Keratinocyte (primary cell): Measurements from ENCODE around the gene TULP1.

Experiments used
- EZH2 ChIP-seq: IDR thresholded peaks from one replicate; pipeline ENCODE4 v1.6.1; 2012; ENCODE audit warnings: inconsistent platforms, mild to moderate bottlenecking, low read length, moderate library complexity
- TF ChIP-seq, protein P1 (sequence below), 3 experiments: IDR thresholded peaks in 1 of 3; conservative IDR thresholded peaks in 1 of 3; optimal IDR thresholded peaks in 1 of 3; 2 replicates in 2 of 3; 3 replicates in 1 of 3; pipeline versions ENCODE3 to v1.5.1; 2011; ENCODE audit warnings: low read length in 3 of 3, mild to moderate bottlenecking in 3 of 3, moderate library complexity in 2 of 3, control low read depth in 1 of 3, inconsistent platforms in 1 of 3; ENCODE audit not compliant: insufficient read depth in 2 of 3; ENCODE audit errors: extremely low read depth in 1 of 3

DNA sequence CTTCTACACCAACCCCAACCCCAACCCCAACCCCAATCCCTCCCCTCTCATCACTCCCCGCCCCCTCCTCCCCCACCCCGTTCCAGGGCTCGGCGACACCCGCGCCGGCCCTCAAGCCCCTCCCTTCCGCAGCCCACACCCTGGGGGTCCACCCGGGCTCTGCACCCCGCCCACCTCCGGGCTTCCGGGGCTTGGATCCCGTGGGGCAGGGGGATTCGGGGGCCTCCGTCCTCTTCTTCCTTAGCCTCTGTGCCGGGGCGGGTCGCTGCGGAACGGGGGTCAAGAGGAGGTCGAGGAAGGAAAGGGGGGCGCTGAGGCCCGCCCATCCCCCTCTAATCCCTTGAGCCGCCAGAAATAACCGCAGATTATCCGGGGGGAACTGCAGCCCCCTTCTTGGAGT is 690 bp downstream of the TULP1 start:
- TF ChIP-seq, protein P1, sequence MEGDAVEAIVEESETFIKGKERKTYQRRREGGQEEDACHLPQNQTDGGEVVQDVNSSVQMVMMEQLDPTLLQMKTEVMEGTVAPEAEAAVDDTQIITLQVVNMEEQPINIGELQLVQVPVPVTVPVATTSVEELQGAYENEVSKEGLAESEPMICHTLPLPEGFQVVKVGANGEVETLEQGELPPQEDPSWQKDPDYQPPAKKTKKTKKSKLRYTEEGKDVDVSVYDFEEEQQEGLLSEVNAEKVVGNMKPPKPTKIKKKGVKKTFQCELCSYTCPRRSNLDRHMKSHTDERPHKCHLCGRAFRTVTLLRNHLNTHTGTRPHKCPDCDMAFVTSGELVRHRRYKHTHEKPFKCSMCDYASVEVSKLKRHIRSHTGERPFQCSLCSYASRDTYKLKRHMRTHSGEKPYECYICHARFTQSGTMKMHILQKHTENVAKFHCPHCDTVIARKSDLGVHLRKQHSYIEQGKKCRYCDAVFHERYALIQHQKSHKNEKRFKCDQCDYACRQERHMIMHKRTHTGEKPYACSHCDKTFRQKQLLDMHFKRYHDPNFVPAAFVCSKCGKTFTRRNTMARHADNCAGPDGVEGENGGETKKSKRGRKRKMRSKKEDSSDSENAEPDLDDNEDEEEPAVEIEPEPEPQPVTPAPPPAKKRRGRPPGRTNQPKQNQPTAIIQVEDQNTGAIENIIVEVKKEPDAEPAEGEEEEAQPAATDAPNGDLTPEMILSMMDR (optimal IDR thresholded peaks at IDR 0.05 in 1 of 3, IDR thresholded peaks at IDR 0.05 in 1 of 3, conservative IDR thresholded peaks at IDR 0.05 in 1 of 3; ENCODE audit: extremely low read depth in 1 of 3, insufficient read depth in 2 of 3, low read length in 3 of 3), result no peak
- no peak for TF ChIP-seq EZH2
